ENCODE measurements around the gene RERG.

- TF ChIP-seq, protein P1, sequence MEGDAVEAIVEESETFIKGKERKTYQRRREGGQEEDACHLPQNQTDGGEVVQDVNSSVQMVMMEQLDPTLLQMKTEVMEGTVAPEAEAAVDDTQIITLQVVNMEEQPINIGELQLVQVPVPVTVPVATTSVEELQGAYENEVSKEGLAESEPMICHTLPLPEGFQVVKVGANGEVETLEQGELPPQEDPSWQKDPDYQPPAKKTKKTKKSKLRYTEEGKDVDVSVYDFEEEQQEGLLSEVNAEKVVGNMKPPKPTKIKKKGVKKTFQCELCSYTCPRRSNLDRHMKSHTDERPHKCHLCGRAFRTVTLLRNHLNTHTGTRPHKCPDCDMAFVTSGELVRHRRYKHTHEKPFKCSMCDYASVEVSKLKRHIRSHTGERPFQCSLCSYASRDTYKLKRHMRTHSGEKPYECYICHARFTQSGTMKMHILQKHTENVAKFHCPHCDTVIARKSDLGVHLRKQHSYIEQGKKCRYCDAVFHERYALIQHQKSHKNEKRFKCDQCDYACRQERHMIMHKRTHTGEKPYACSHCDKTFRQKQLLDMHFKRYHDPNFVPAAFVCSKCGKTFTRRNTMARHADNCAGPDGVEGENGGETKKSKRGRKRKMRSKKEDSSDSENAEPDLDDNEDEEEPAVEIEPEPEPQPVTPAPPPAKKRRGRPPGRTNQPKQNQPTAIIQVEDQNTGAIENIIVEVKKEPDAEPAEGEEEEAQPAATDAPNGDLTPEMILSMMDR (conservative IDR thresholded peaks at IDR 0.05; ENCODE audit: low read depth, low read length), result no peak
- no peak for TF ChIP-seq EZH2 (IDR thresholded peaks at IDR 0.05; ENCODE audit: borderline replicate concordance, low read depth, low read length, poor library complexity, severe bottlenecking)
Observed at GRCh38 chr12:15231493-15231892, 10.3 kb upstream of the RERG start.

Data from A673 (cell line).